ENCODE measurements around the gene ODAD4. TPM values are rescaled to one million over a fixed set of nuclear protein-coding genes. Genes with fewer than 3 reads are reported as not detected.

ODAD4 gene
- total RNA-seq, 2 donors from 2014 or later = 0.55 to 4.3 TPM

GRCh38 chr17:41998497-41998896 is 68.1 kb downstream of the ODAD4 start:
- Histone ChIP-seq H3K4me3 (no peak overlapping the region), H3K27me3 (replicated peaks; ENCODE audit: insufficient read depth) (no peaks in the 10 kb centered on the region), H3K9me3 (no peaks in the 10 kb centered on the region), H3K27ac (no peak overlapping the region), H3K4me1 (replicated peaks) (no peaks in the 10 kb centered on the region), H3K36me3 (peaks cover 8 to 9% of the 10 kb centered on the region in 2 donors)
- TF ChIP-seq POLR2A (IDR thresholded peaks at IDR 0.05) (no peak), POLR2AphosphoS5 (IDR thresholded peaks at IDR 0.05) (no peak)
- TF ChIP-seq, protein P1, sequence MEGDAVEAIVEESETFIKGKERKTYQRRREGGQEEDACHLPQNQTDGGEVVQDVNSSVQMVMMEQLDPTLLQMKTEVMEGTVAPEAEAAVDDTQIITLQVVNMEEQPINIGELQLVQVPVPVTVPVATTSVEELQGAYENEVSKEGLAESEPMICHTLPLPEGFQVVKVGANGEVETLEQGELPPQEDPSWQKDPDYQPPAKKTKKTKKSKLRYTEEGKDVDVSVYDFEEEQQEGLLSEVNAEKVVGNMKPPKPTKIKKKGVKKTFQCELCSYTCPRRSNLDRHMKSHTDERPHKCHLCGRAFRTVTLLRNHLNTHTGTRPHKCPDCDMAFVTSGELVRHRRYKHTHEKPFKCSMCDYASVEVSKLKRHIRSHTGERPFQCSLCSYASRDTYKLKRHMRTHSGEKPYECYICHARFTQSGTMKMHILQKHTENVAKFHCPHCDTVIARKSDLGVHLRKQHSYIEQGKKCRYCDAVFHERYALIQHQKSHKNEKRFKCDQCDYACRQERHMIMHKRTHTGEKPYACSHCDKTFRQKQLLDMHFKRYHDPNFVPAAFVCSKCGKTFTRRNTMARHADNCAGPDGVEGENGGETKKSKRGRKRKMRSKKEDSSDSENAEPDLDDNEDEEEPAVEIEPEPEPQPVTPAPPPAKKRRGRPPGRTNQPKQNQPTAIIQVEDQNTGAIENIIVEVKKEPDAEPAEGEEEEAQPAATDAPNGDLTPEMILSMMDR (IDR thresholded peaks at IDR 0.05) = no peak
- intact Hi-C loops (cut with DNase I) = no loop called here
- 42% methylated on average over 2 of the region's 2 CpGs for WGBS
- DNase-seq (ENCODE audit: low spot score) = no peak

DNA sequence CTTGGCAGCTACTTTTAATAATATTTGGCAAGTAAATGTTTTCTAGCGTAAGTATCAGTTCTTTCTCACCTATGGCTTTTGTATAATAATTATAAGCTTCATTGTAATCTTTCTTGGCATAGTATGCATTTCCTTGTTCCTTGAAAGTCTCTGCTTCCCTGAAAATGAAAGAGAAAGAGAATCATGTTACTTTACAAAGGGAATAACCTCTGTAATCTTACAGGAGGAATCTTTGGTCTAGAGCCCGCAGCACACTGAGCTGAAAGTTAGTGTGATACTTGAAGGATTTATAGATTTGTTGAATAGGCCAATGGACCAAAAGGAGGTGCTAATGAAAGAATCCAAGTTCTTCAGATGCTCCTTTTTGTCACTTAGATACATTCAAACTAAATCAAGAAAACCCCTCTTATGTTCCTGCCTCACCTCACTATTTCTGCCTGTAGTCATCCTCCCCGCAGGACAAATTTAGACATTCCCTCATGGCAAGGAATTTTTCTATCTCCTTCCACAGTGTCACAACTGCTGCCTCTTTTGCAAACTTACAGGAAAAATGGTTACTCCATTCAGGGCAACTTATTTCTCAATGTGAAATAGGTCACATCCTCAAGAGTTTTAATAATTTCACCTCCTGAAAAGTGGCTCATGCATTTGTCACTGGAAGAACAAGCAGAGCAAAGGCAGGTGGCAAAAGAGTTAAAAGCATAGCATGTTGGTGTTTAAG is 70.2 kb downstream of the ODAD4 start:
- TF ChIP-seq, protein P1 (IDR thresholded peaks at IDR 0.05) = no peak
- TF ChIP-seq POLR2A (IDR thresholded peaks at IDR 0.05) (no peak), POLR2AphosphoS5 (IDR thresholded peaks at IDR 0.05) (no peak)
- H3K36me3 ChIP-seq = peaks cover 5 to 9% of the 10 kb centered on the region in 2 donors
- intact Hi-C loops (cut with DNase I) = no loop called here
- H3K4me1 ChIP-seq (replicated peaks) = no peaks in the 10 kb centered on the region
- no peak for DNase-seq (ENCODE audit: low spot score)
- no peak overlapping the region for H3K4me3 ChIP-seq
- H3K27ac ChIP-seq = no peak overlapping the region
- no peaks in the 10 kb centered on the region for H3K27me3 ChIP-seq (replicated peaks; ENCODE audit: insufficient read depth)
- 59% methylated on average over 3 of the region's 3 CpGs for WGBS
- no peaks in the 10 kb centered on the region for H3K9me3 ChIP-seq

- intact Hi-C loops (cut with DNase I) = no loop called here
- no peak for DNase-seq (ENCODE audit: low spot score)
- Histone ChIP-seq H3K27me3 (replicated peaks; ENCODE audit: insufficient read depth) (no peaks in the 10 kb centered on the region), H3K27ac (no peak overlapping the region), H3K4me1 (replicated peaks) (no peaks in the 10 kb centered on the region), H3K4me3 (no peak overlapping the region), H3K36me3 (peaks cover 3 to 9% of the 10 kb centered on the region in 2 donors), H3K9me3 (no peaks in the 10 kb centered on the region)
- 73% methylated on average over 2 of the region's 2 CpGs for WGBS
- TF ChIP-seq POLR2AphosphoS5 (IDR thresholded peaks at IDR 0.05) (no peak), POLR2A (IDR thresholded peaks at IDR 0.05) (no peak)
- TF ChIP-seq, protein P1 (IDR thresholded peaks at IDR 0.05) = no peak
Observed at GRCh38 chr17:42001729-42002128, 71.3 kb downstream of the ODAD4 start.

- H3K4me3 ChIP-seq = no peak overlapping the region
- no peaks in the 10 kb centered on the region for H3K9me3 ChIP-seq
- H3K27me3 ChIP-seq (replicated peaks; ENCODE audit: insufficient read depth) = no peaks in the 10 kb centered on the region
- no peak for DNase-seq (ENCODE audit: low spot score)
- peaks cover 0 to 9% of the 10 kb centered on the region in 2 donors for H3K36me3 ChIP-seq
- no peak overlapping the region for H3K27ac ChIP-seq
- WGBS = 86% methylated on average over 7 of the region's 7 CpGs
- TF ChIP-seq POLR2A (IDR thresholded peaks at IDR 0.05) (no peak), POLR2AphosphoS5 (IDR thresholded peaks at IDR 0.05) (no peak)
- TF ChIP-seq, protein P1 (IDR thresholded peaks at IDR 0.05) = no peak
- intact Hi-C loops (cut with DNase I) = no loop called here
- no peaks in the 10 kb centered on the region for H3K4me1 ChIP-seq (replicated peaks)
Observed at GRCh38 chr17:42002175-42002791, 71.9 kb downstream of the ODAD4 start.
